Activated CD8-positive, alpha-beta T cell treated with anti-CD3 and anti-CD28 coated beads for 36 hours (primary cell): ENCODE measurements around the gene TGM1. TPM values are rescaled to one million over a fixed set of nuclear protein-coding genes. Genes with fewer than 3 reads are reported as not detected.

ENCODE experiments used
- ATAC-seq: fragments of 200-7000 bp; cut with Tn5 transposase; one replicate; pipeline ENCODE4 v1.10.0; 2021; ENCODE audit warnings: mild to moderate bottlenecking, moderate library complexity
- CTCF ChIA-PET: fragments of 350-600 bp; sonication (Branson Sonifier 250); formaldehyde crosslinking; loops from one replicate; lab custom pipeline; 2021; ENCODE audit warnings: antibody characterized with exemption; lab: Charles Lee
- POLR2A ChIA-PET: fragments of 350-600 bp; sonication (Branson Sonifier 250); formaldehyde crosslinking; loops from one replicate; lab custom pipeline; 2021; ENCODE audit warnings: antibody characterized with exemption; lab: Charles Lee
- DNase-seq: peaks from one replicate; pipeline ENCODE4 v3.0.0-alpha.2; 2020
- H3K27ac Mint-ChIP-seq: one replicate; pipeline ENCODE4 v1.8.0; 2021; ENCODE audit warnings: mild to moderate bottlenecking, mixed read lengths
- H3K27me3 Mint-ChIP-seq: one replicate; pipeline ENCODE4 v1.8.0; 2021; ENCODE audit warnings: mixed read lengths
- H3K36me3 Mint-ChIP-seq: one replicate; pipeline ENCODE4 v1.8.0; 2021; ENCODE audit warnings: low read depth, mixed read lengths
- H3K4me1 Mint-ChIP-seq: one replicate; pipeline ENCODE4 v1.8.0; 2021; ENCODE audit warnings: low read depth, mixed read lengths
- H3K4me3 Mint-ChIP-seq: one replicate; pipeline ENCODE4 v1.8.0; 2021; ENCODE audit warnings: mild to moderate bottlenecking, moderate library complexity, mixed read lengths
- H3K9me3 Mint-ChIP-seq: one replicate; pipeline ENCODE4 v1.8.0; 2021; ENCODE audit warnings: mixed read lengths
- intact Hi-C: fragments of 100-400 bp; cut with micrococcal nuclease; formaldehyde crosslinking; loops from one replicate; pipeline ENCODE4 v1.10.0; 2022
- total RNA-seq, 2 experiments: library from RNA; stranded (reverse); gene quantifications; one replicate each; pipeline ENCODE4 v1.2.3, GENCODE V29; 2021
- TF ChIP-seq, protein P1 (sequence below): fragments of 200-600 bp; IDR thresholded peaks from one replicate; pipeline ENCODE4 v1.8.0; 2022; ENCODE audit warnings: antibody characterized with exemption, mild to moderate bottlenecking

Gene TGM1
- total RNA-seq, 2 experiments from 2014 or later: 3.0 to 3.1 TPM

DNA sequence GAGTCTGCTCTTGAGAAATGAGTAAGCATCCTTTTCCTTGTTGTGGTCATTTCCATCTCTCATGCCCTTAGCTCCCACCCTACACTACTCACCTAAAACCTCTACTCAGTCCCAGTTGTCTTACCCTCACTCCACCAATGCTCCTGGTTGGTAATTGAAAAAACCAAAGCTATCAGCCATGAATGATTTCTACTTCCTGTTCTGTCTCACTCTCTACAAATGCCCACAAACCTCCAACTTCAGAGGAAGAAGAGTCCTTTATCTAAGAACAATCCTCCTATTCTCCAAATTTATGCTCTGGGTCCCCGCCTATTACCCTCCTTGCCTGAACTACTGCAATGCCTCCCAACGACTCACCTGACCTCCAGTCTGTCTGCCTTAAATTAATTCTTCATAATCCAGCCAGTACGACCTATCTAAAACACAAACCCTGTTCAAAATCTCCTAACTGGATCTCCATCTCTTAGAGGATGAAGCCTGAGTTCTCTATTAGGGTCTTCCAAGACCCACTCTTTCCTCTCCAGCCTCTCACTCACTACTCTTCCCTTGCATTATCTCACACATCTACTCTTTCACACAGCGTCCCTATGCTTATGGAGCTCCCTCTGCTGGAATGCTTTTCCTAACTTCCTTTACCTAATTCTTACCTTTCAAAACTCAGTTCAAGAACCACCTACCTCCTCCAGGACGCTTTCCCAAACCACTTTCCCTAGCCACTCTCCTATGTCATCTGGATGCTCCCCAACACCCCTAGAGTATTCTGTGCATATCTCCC, 34.4 kb upstream of the TGM1 start:
- CTCF ChIA-PET: interaction anchor here (0.6 to 28.2 kb wide), 24 partner anchors 11 to 227 kb away, joined by 3 to 873 read pairs (median 9); partner anchors contain the start of genes ADCY4, CHMP4A, CIDEB and CPNE6
- H3K36me3 Mint-ChIP-seq: peaks cover 18% of the 10 kb centered on the region

GRCh38 chr14:24296341-24297157, 33.6 kb upstream of the TGM1 start:
- peak; percentile 78 for ATAC-seq
- H3K36me3 Mint-ChIP-seq: peaks cover 15% of the 10 kb centered on the region
- TF ChIP-seq, protein P1, sequence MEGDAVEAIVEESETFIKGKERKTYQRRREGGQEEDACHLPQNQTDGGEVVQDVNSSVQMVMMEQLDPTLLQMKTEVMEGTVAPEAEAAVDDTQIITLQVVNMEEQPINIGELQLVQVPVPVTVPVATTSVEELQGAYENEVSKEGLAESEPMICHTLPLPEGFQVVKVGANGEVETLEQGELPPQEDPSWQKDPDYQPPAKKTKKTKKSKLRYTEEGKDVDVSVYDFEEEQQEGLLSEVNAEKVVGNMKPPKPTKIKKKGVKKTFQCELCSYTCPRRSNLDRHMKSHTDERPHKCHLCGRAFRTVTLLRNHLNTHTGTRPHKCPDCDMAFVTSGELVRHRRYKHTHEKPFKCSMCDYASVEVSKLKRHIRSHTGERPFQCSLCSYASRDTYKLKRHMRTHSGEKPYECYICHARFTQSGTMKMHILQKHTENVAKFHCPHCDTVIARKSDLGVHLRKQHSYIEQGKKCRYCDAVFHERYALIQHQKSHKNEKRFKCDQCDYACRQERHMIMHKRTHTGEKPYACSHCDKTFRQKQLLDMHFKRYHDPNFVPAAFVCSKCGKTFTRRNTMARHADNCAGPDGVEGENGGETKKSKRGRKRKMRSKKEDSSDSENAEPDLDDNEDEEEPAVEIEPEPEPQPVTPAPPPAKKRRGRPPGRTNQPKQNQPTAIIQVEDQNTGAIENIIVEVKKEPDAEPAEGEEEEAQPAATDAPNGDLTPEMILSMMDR: peak; percentile 77
- intact Hi-C loops: loop anchor here (1.0 kb wide), 1 partner anchor 53 kb away; no protein-coding TSS in a partner anchor
- peak; percentile 90 for DNase-seq
- no peak overlapping the region for H3K4me3 Mint-ChIP-seq
- H3K9me3 Mint-ChIP-seq: no peaks in the 10 kb centered on the region
- ChIA-PET CTCF (interaction anchor here (0.6 to 28.2 kb wide), 27 partner anchors 10 to 226 kb away, joined by 3 to 873 read pairs (median 9); partner anchors contain the start of genes ADCY4, CHMP4A, CIDEB and CPNE6), POLR2A (interaction anchor here (0.7 to 2.2 kb wide), 10 partner anchors 12 to 193 kb away, joined by 3 to 22 read pairs (median 4); partner anchors contain the start of genes IRF9, TINF2 and TM9SF1)
- peak overlapping the region; percentile 82 for H3K27ac Mint-ChIP-seq
- no peaks in the 10 kb centered on the region for H3K27me3 Mint-ChIP-seq
- H3K4me1 Mint-ChIP-seq: peaks cover 40% of the 10 kb centered on the region

More for the DNA sequence above, 34.4 kb upstream of the TGM1 start:
- peaks cover 40% of the 10 kb centered on the region for H3K4me1 Mint-ChIP-seq
- TF ChIP-seq, protein P1: no peak
- no peak overlapping the region for H3K4me3 Mint-ChIP-seq
- POLR2A ChIA-PET: interaction anchor here (1.0 to 6.5 kb wide), 13 partner anchors 12 to 194 kb away, joined by 3 to 54 read pairs (median 4); partner anchors contain the start of genes GMPR2, IRF9, LTB4R and LTB4R2
- peak overlapping the region; percentile 82 for H3K27ac Mint-ChIP-seq
- no peaks in the 10 kb centered on the region for H3K27me3 Mint-ChIP-seq
- intact Hi-C loops: loop anchor here (1.0 kb wide), 1 partner anchor 54 kb away; no protein-coding TSS in a partner anchor
- ATAC-seq (peak; percentile 7), DNase-seq (no peak)
- H3K9me3 Mint-ChIP-seq: no peaks in the 10 kb centered on the region

GRCh38 chr14:24293525-24293924, 30.5 kb upstream of the TGM1 start:
- no peaks in the 10 kb centered on the region for H3K9me3 Mint-ChIP-seq
- POLR2A ChIA-PET: interaction anchor here (0.9 to 1.5 kb wide), 4 partner anchors 11 to 105 kb away, joined by 3 to 6 read pairs (median 4); partner anchors contain the start of gene IPO4
- CTCF ChIA-PET: interaction anchor here (1.0 to 28.2 kb wide), 6 partner anchors 14 to 48 kb away, joined by 3 to 873 read pairs (median 12); partner anchors contain the start of genes CIDEB, GMPR2, LTB4R2 and NEDD8
- ATAC-seq: no peak
- peaks cover 36% of the 10 kb centered on the region for H3K4me1 Mint-ChIP-seq
- H3K27ac Mint-ChIP-seq: no peak overlapping the region
- peaks cover 27% of the 10 kb centered on the region for H3K36me3 Mint-ChIP-seq
- no peak for DNase-seq
- H3K27me3 Mint-ChIP-seq: no peaks in the 10 kb centered on the region
- TF ChIP-seq, protein P1: no peak
- no peak overlapping the region for H3K4me3 Mint-ChIP-seq
- intact Hi-C loops: no loop called here

- ATAC-seq (no peak), DNase-seq (no peak)
- TF ChIP-seq, protein P1: no peak
- ChIA-PET POLR2A (interaction anchor here (0.9 to 1.5 kb wide), 6 partner anchors 10 to 103 kb away, joined by 3 to 6 read pairs (median 4); partner anchors contain the start of genes CIDEB and IPO4), CTCF (interaction anchor here (0.8 to 28.2 kb wide), 10 partner anchors 12 to 660 kb away, joined by 3 to 873 read pairs (median 5); partner anchors contain the start of genes CIDEB, GMPR2, LTB4R2 and NEDD8)
- H3K27ac Mint-ChIP-seq: no peak overlapping the region
- H3K4me3 Mint-ChIP-seq: no peak overlapping the region
- H3K4me1 Mint-ChIP-seq: peaks cover 33% of the 10 kb centered on the region
- intact Hi-C loops: no loop called here
- no peaks in the 10 kb centered on the region for H3K9me3 Mint-ChIP-seq
- H3K36me3 Mint-ChIP-seq: peaks cover 28% of the 10 kb centered on the region
- H3K27me3 Mint-ChIP-seq: no peaks in the 10 kb centered on the region
Observed at GRCh38 chr14:24292118-24292807, 29.3 kb upstream of the TGM1 start.
